SK-N-SH treated with all-trans-retinoic acid at 6 μM for 48 hours (cell line): ENCODE measurements around the gene SYNPO2.

ENCODE experiments used
- ATAC-seq: fragments of 200-7000 bp; cut with Tn5 transposase; 3 replicates; pipeline ENCODE4 v1.9.1; 2020; ENCODE audit warnings: mild to moderate bottlenecking, moderate library complexity
- ARNTL ChIP-seq: fragments of 450-650 bp; formaldehyde crosslinking; IDR thresholded peaks from 2 replicates; pipeline ENCODE4 v1.5.0; 2020; ENCODE audit warnings: low read depth, mild to moderate bottlenecking, moderate library complexity, borderline replicate concordance
- BACH2 ChIP-seq: fragments of 250-450 bp; sonication (Bioruptor Pico); IDR thresholded peaks from 2 replicates; pipeline ENCODE4 v1.9.0; 2021; ENCODE audit warnings: mild to moderate bottlenecking, borderline replicate concordance
- CSRNP3 ChIP-seq: fragments of 250-450 bp; sonication (Bioruptor Pico); IDR thresholded peaks from 2 replicates; pipeline ENCODE4 v1.5.1; 2021; ENCODE audit warnings: mild to moderate bottlenecking, moderate library complexity
- ESRRG ChIP-seq: fragments of 250-450 bp; sonication (Bioruptor Pico); IDR thresholded peaks from 2 replicates; pipeline ENCODE4 v1.6.1; 2021; ENCODE audit warnings: mild to moderate bottlenecking
- GLIS3 ChIP-seq: fragments of 250-450 bp; sonication (Bioruptor Pico); IDR thresholded peaks from 2 replicates; pipeline ENCODE4 v1.5.0; 2020; ENCODE audit warnings: mild to moderate bottlenecking, moderate library complexity
- ISL1 ChIP-seq: fragments of 250-450 bp; sonication (Bioruptor Pico); IDR thresholded peaks from 2 replicates; pipeline ENCODE4 v2.1.2; 2022; ENCODE audit warnings: mild to moderate bottlenecking, moderate library complexity
- OSR1 ChIP-seq: fragments of 250-450 bp; sonication (Bioruptor Pico); IDR thresholded peaks from 2 replicates; pipeline ENCODE4 v1.8.0; 2022; ENCODE audit warnings: moderate library complexity, mild to moderate bottlenecking, inconsistent platforms
- PATZ1 ChIP-seq: fragments of 250-450 bp; sonication (Bioruptor Pico); IDR thresholded peaks from 2 replicates; pipeline ENCODE4 v1.8.0; 2020; ENCODE audit warnings: mild to moderate bottlenecking, moderate library complexity, borderline replicate concordance
- POU6F1 ChIP-seq: fragments of 250-450 bp; sonication (Bioruptor Pico); IDR thresholded peaks from 2 replicates; pipeline ENCODE4 v1.8.0; 2021; ENCODE audit warnings: low read depth, mild to moderate bottlenecking, moderate library complexity, borderline replicate concordance
- PPARA ChIP-seq: fragments of 250-450 bp; sonication (Bioruptor Pico); IDR thresholded peaks from 2 replicates; pipeline ENCODE4 v1.5.0; 2020; ENCODE audit warnings: mild to moderate bottlenecking, borderline replicate concordance
- RARB ChIP-seq: fragments of 250-450 bp; sonication (Bioruptor Pico); IDR thresholded peaks from 2 replicates; pipeline ENCODE4 v1.8.0; 2021; ENCODE audit warnings: mild to moderate bottlenecking, moderate library complexity
- TCF4 ChIP-seq: fragments of 250-450 bp; sonication (Bioruptor Pico); IDR thresholded peaks from 2 replicates; pipeline ENCODE4 v1.8.0; 2021; ENCODE audit warnings: mild to moderate bottlenecking, moderate library complexity, borderline replicate concordance
- TOX ChIP-seq: fragments of 250-450 bp; sonication (Bioruptor Pico); IDR thresholded peaks from 2 replicates; pipeline ENCODE4 v1.8.0; 2021; ENCODE audit warnings: mild to moderate bottlenecking, moderate library complexity, borderline replicate concordance
- TSHZ2 ChIP-seq: fragments of 250-450 bp; sonication (Bioruptor Pico); IDR thresholded peaks from 2 replicates; pipeline ENCODE4 v1.5.0; 2020; ENCODE audit warnings: mild to moderate bottlenecking, moderate library complexity
- ZC3H10 ChIP-seq: fragments of 250-450 bp; sonication (Bioruptor Pico); IDR thresholded peaks from 2 replicates; pipeline ENCODE4 v1.5.1; 2021; ENCODE audit warnings: mild to moderate bottlenecking, moderate library complexity
- ZFP3 ChIP-seq: fragments of 250-450 bp; sonication (Bioruptor Pico); IDR thresholded peaks from 2 replicates; pipeline ENCODE4 v1.5.0; 2020; ENCODE audit warnings: mild to moderate bottlenecking, moderate library complexity
- ZFP30 ChIP-seq: fragments of 450-650 bp; formaldehyde crosslinking; IDR thresholded peaks from 2 replicates; pipeline ENCODE4 v1.5.0; 2022; ENCODE audit warnings: mild to moderate bottlenecking, moderate library complexity
- ZNF565 ChIP-seq: fragments of 450-650 bp; formaldehyde crosslinking; conservative IDR thresholded peaks from 2 replicates; pipeline ENCODE4 v1.5.0; 2020; ENCODE audit warnings: low read depth, mild to moderate bottlenecking, moderate library complexity
- ZNF70 ChIP-seq: fragments of 450-650 bp; formaldehyde crosslinking; IDR thresholded peaks from 2 replicates; pipeline ENCODE4 v1.5.0; 2020; ENCODE audit warnings: mild to moderate bottlenecking, moderate library complexity
- ZNF8 ChIP-seq: fragments of 450-650 bp; formaldehyde crosslinking; IDR thresholded peaks from 2 replicates; pipeline ENCODE4 v1.5.0; 2020; ENCODE audit warnings: mild to moderate bottlenecking, moderate library complexity

SYNPO2 gene

GRCh38 chr4:119087656-119088055 lies 199.0 kb downstream of the SYNPO2 start:
- TF ChIP-seq RARB (CRISPR knock-in tag) (no peak), TSHZ2 (no peak), ZFP30 (CRISPR knock-in tag) (no peak), ZC3H10 (CRISPR knock-in tag) (no peak), ZFP3 (CRISPR knock-in tag) (no peak), ARNTL (CRISPR knock-in tag) (no peak), TOX (CRISPR knock-in tag) (no peak), ZNF8 (CRISPR knock-in tag) (no peak), BACH2 (no peak), TCF4 (CRISPR knock-in tag) (no peak), GLIS3 (CRISPR knock-in tag) (no peak)

GRCh38 chr4:119093042-119093827 lies 204.6 kb downstream of the SYNPO2 start:
- ATAC-seq: no peak
- TF ChIP-seq TOX (CRISPR knock-in tag): no peak
- TF ChIP-seq ZC3H10 (CRISPR knock-in tag): no peak
- TF ChIP-seq ESRRG (CRISPR knock-in tag): no peak
- no peak for TF ChIP-seq ISL1
- TF ChIP-seq POU6F1 (CRISPR knock-in tag): no peak
- no peak for TF ChIP-seq ZNF565
- no peak for TF ChIP-seq TCF4 (CRISPR knock-in tag)
- no peak for TF ChIP-seq GLIS3 (CRISPR knock-in tag)
- TF ChIP-seq ZNF70 (CRISPR knock-in tag): no peak
- no peak for TF ChIP-seq PPARA
- no peak for TF ChIP-seq ZFP30 (CRISPR knock-in tag)
- TF ChIP-seq PATZ1 (CRISPR knock-in tag): no peak
- TF ChIP-seq OSR1 (CRISPR knock-in tag): no peak
- TF ChIP-seq CSRNP3 (CRISPR knock-in tag): no peak
- TF ChIP-seq ZNF8 (CRISPR knock-in tag): no peak
- no peak for TF ChIP-seq BACH2
- no peak for TF ChIP-seq ARNTL (CRISPR knock-in tag)
- no peak for TF ChIP-seq TSHZ2

More at GRCh38 chr4:119087656-119088055, 199.0 kb downstream of the SYNPO2 start:
- ATAC-seq: no peak
